GM18526 (cell line): ENCODE data around the gene RAPGEF3.

Source experiments
- POLR2A ChIP-seq: IDR thresholded peaks from 3 replicates; pipeline ENCODE4 v1.6.1; 2011; ENCODE audit not compliant: insufficient read length; ENCODE audit errors: extremely low read depth

Gene RAPGEF3

GRCh38 chr12:47750229-47750798, 8.4 kb downstream of the RAPGEF3 start:
- no peak for TF ChIP-seq POLR2A

GRCh38 chr12:47748899-47749298, 9.8 kb downstream of the RAPGEF3 start:
- no peak for TF ChIP-seq POLR2A

GRCh38 chr12:47748507-47748828, 10.2 kb downstream of the RAPGEF3 start:
- TF ChIP-seq POLR2A = no peak

- no peak for TF ChIP-seq POLR2A
These were observed 10.8 kb downstream of the RAPGEF3 start for GRCh38 chr12:47747596-47748506.

GRCh38 chr12:47747126-47747525, 11.6 kb downstream of the RAPGEF3 start:
- TF ChIP-seq POLR2A = no peak

- TF ChIP-seq POLR2A = no peak
These were observed 12.2 kb downstream of the RAPGEF3 start for GRCh38 chr12:47746523-47746922.

GRCh38 chr12:47746073-47746472, 12.6 kb downstream of the RAPGEF3 start:
- TF ChIP-seq POLR2A = no peak

GRCh38 chr12:47745485-47746041, 13.1 kb downstream of the RAPGEF3 start:
- no peak for TF ChIP-seq POLR2A

GRCh38 chr12:47744778-47745436, 13.8 kb downstream of the RAPGEF3 start:
- no peak for TF ChIP-seq POLR2A

GRCh38 chr12:47744005-47744651, 14.6 kb downstream of the RAPGEF3 start:
- no peak for TF ChIP-seq POLR2A

- no peak for TF ChIP-seq POLR2A
These were observed 15.3 kb downstream of the RAPGEF3 start for GRCh38 chr12:47743311-47743860.

GRCh38 chr12:47742253-47742825, 16.3 kb downstream of the RAPGEF3 start:
- no peak for TF ChIP-seq POLR2A

GRCh38 chr12:47741340-47741703, 17.4 kb downstream of the RAPGEF3 start:
- no peak for TF ChIP-seq POLR2A

GRCh38 chr12:47740606-47741339, 17.9 kb downstream of the RAPGEF3 start:
- no peak for TF ChIP-seq POLR2A
